Kidney (tissue), 14 donors: ENCODE results near the gene DCAF6. TPM values are rescaled to one million over a fixed set of nuclear protein-coding genes. Genes with fewer than 3 reads are reported as not detected.
A peak's percentile ranks its signal among the peaks of the same experiment; 100 is the strongest.
"Not testable (repeated sequence)": the region's sequence is repeated elsewhere in the genome, so short reads cannot be mapped to it uniquely, and the experiment has no call there.

Experiments
- DNase-seq, 5 donors: peaks; one replicate each; pipeline ENCODE4 v3.0.0-alpha.2; 2013 to 2020
- FAIRE-seq: peaks from 2 replicates; lab custom pipeline; 2012; peaks lifted over from hg19 to GRCh38; lab: Jason Lieb, UNC
- H3K27ac ChIP-seq, 2 donors: one replicate each; pipeline ENCODE4 v1.7.0; 2013; ENCODE audit warnings: low read depth in 2 of 2, low read length in 2 of 2, inconsistent platforms in 1 of 2
- H3K27me3 ChIP-seq: one replicate; pipeline ENCODE4 v1.7.1; 2013; ENCODE audit warnings: low read length, inconsistent platforms; ENCODE audit not compliant: control insufficient read depth, insufficient read depth
- H3K36me3 ChIP-seq, 3 donors: one replicate each; pipeline versions ENCODE4 v1.7.0 to v1.7.1; 2013; ENCODE audit warnings: low read length in 3 of 3, control low read depth in 1 of 3, inconsistent platforms in 1 of 3; ENCODE audit not compliant: insufficient read depth in 3 of 3, control insufficient read depth in 2 of 3
- H3K4me1 ChIP-seq, 3 donors: one replicate each; pipeline versions ENCODE4 v1.7.0 to v1.7.1; 2013; ENCODE audit warnings: low read length in 3 of 3, inconsistent platforms in 1 of 3, low read depth in 1 of 3; ENCODE audit not compliant: control insufficient read depth in 2 of 3, insufficient read depth in 2 of 3
- H3K4me3 ChIP-seq, 3 donors: one replicate each; pipeline versions ENCODE4 v1.7.0 to v1.8.1; 2013; ENCODE audit warnings: low read length in 3 of 3, control low read depth in 1 of 3, inconsistent platforms in 1 of 3
- H3K9ac ChIP-seq, 3 donors: one replicate each; pipeline versions ENCODE4 v1.7.0 to v1.7.1; 2013; ENCODE audit warnings: low read length in 3 of 3, control low read depth in 1 of 3, inconsistent platforms in 1 of 3
- H3K9me3 ChIP-seq, 3 donors: one replicate each; pipeline versions ENCODE4 v1.7.0 to v1.7.1; 2013; ENCODE audit warnings: low read length in 3 of 3, control low read depth in 1 of 3, inconsistent platforms in 1 of 3; ENCODE audit not compliant: control insufficient read depth in 2 of 3, insufficient read depth in 1 of 3
- CTCF ChIP-seq: IDR thresholded peaks from 3 replicates; pipeline ENCODE4 v1.5.1; 2012; ENCODE audit warnings: mild to moderate bottlenecking, moderate library complexity, borderline replicate concordance; ENCODE audit not compliant: insufficient read depth; ENCODE audit errors: extremely low read depth
- intact Hi-C: fragments of 100-400 bp; cut with DNase I; formaldehyde crosslinking; loops from one replicate; pipeline ENCODE4 v1.11.1; 2022
- polyA plus RNA-seq: library from polyadenylated mRNA; stranded (reverse); fragments of 350-450 nt; fragmentation: Illumina TruSeq; extraction: RNeasy Lipid Tissue Mini Kit (QIAGEN cat#74804); gene quantifications from one replicate; pipeline ENCODE4 v1.2.3, GENCODE V29; 2014; ENCODE audit warnings: low read depth, low replicate concordance; ENCODE audit not compliant: insufficient read depth
- total RNA-seq: library from RNA; stranded (reverse); fragmentation: NEBNext Ultra II Directional; extraction: Animal tissue kit (Norgen Biotek cat#: 25700); gene quantifications from one replicate; pipeline ENCODE4 v1.2.1, GENCODE V29; 2021
- donor health status: control.
- donor health status: control.
- donor health status: control.
- donor health status: control.
- donor health status: control.
- donor health status: DM: yes; HTN: yes; CAD: no.
- donor health status: Normal renal cell carcinoma (clear cell type).

DCAF6 gene
- total and polyA plus RNA-seq, 2 donors from 2014 or later, result 30.8 to 58.8 TPM

- Histone ChIP-seq H3K9me3 (no peaks in the 10 kb centered on the region), H3K4me1 (peaks cover 0 to 17% (median 2%) of the 10 kb centered on the region in 3 donors), H3K9ac (no peak overlapping the region), H3K36me3 (peaks cover 0 to 8% (median 0%) of the 10 kb centered on the region in 3 donors), H3K27ac (peak overlapping the region in 1 of 2 donors; percentile 39), H3K27me3 (no peaks in the 10 kb centered on the region), H3K4me3 (peak overlapping the region in 2 of 3 donors; percentile 24 to 46)
- TF ChIP-seq CTCF, result no peak
- intact Hi-C loops, result no loop called here
- DNase-seq (peak in 2 of 5 donors; percentile 64), FAIRE-seq (peak; percentile 38)
Observed at GRCh38 chr1:167927046-167927754, 9.3 kb upstream of the DCAF6 start.

GRCh38 chr1:167928457-167928852, 8.0 kb upstream of the DCAF6 start:
- no peak overlapping the region for H3K27ac ChIP-seq
- DNase-seq (no peak), FAIRE-seq (no peak)
- H3K27me3 ChIP-seq, result no peaks in the 10 kb centered on the region
- no peaks in the 10 kb centered on the region for H3K9me3 ChIP-seq
- H3K36me3 ChIP-seq, result peaks cover 0 to 2% (median 0%) of the 10 kb centered on the region in 3 donors
- intact Hi-C loops, result no loop called here
- H3K4me3 ChIP-seq, result peak overlapping the region in 2 of 3 donors; percentile 46 to 49
- H3K4me1 ChIP-seq, result peaks cover 0 to 17% (median 2%) of the 10 kb centered on the region in 3 donors
- H3K9ac ChIP-seq, result no peak overlapping the region
- TF ChIP-seq CTCF, result no peak

- H3K36me3 ChIP-seq, H3K9me3 ChIP-seq, intact Hi-C loops, FAIRE-seq, H3K27ac ChIP-seq, H3K27me3 ChIP-seq, DNase-seq, H3K9ac ChIP-seq: not testable (repeated sequence)
- peaks cover 0 to 20% (median 3%) of the 10 kb centered on the region in 3 donors for H3K4me1 ChIP-seq
- H3K4me3 ChIP-seq, result peak overlapping the region in 2 of 3 donors; percentile 42 to 49
Observed at GRCh38 chr1:167928919-167929318, 7.6 kb upstream of the DCAF6 start.

GRCh38 chr1:167929725-167930124, 6.8 kb upstream of the DCAF6 start:
- peak overlapping the region; percentile 12 to 42 (median 32) for H3K4me3 ChIP-seq
- intact Hi-C loops, result no loop called here
- no peak for FAIRE-seq
- H3K9me3 ChIP-seq, result no peaks in the 10 kb centered on the region
- DNase-seq, result no peak
- TF ChIP-seq CTCF, result no peak
- H3K27ac ChIP-seq, result peak overlapping the region in 1 of 2 donors; percentile 2
- H3K27me3 ChIP-seq, result no peaks in the 10 kb centered on the region
- no peaks in the 10 kb centered on the region for H3K36me3 ChIP-seq
- peak overlapping the region in 1 of 3 donors; percentile 12 for H3K9ac ChIP-seq
- H3K4me1 ChIP-seq, result peaks cover 0 to 20% (median 4%) of the 10 kb centered on the region in 3 donors
